IMR-90 (cell line): ENCODE data around the gene USP30. TPM values are rescaled to one million over a fixed set of nuclear protein-coding genes. Genes with fewer than 3 reads are reported as not detected.
"Not testable (repeated sequence)": the region's sequence is repeated elsewhere in the genome, so short reads cannot be mapped to it uniquely, and the experiment has no call there.

ENCODE experiments used
- ATAC-seq: fragments of 200-7000 bp; cut with Tn5 transposase; 2 replicates; pipeline ENCODE4 v1.9.1; 2020; ENCODE audit warnings: low read depth, mild to moderate bottlenecking, moderate library complexity
- BruUV-seq: library from RNA; stranded (reverse); fragments of 400-500 nt; replicated peaks from 2 replicates; lab custom pipeline; 2021; lab: Mats Ljungman, UMichigan
- CTCF ChIA-PET: fragments of 300-600 bp; formaldehyde crosslinking; extraction: SDS; loops from one replicate; lab custom pipeline; 2021; ENCODE audit warnings: antibody characterized with exemption; lab: Yijun Ruan, JAX
- POLR2A ChIA-PET: fragments of 300-600 bp; sonication (Branson Sonifier 250); formaldehyde crosslinking; loops from one replicate; lab custom pipeline; 2022; ENCODE audit warnings: antibody characterized with exemption; ENCODE audit not compliant: unreplicated experiment; lab: Charles Lee
- DNase-seq: peaks from one replicate; pipeline ENCODE4 v3.0.0; 2013
- H2AFZ ChIP-seq: replicated peaks from 2 replicates; pipeline ENCODE3; 2013; ENCODE audit warnings: low read length, mild to moderate bottlenecking; ENCODE audit not compliant: poor library complexity
- H2AK5ac ChIP-seq: 2 replicates; pipeline ENCODE4 v1.6.1; 2013; ENCODE audit warnings: low read depth, low read length, inconsistent platforms
- H2AK9ac ChIP-seq: replicated peaks from 2 replicates; pipeline ENCODE3; 2013; ENCODE audit warnings: mild to moderate bottlenecking, low read depth, low read length, moderate library complexity; ENCODE audit not compliant: poor library complexity
- H2BK120ac ChIP-seq: 2 replicates; pipeline ENCODE4 v1.6.1; 2013; ENCODE audit warnings: low read depth, low read length, inconsistent platforms
- H2BK15ac ChIP-seq: 3 replicates; pipeline ENCODE4 v1.6.1; 2013; ENCODE audit warnings: low read depth, low read length, inconsistent platforms
- H2BK20ac ChIP-seq: 2 replicates; pipeline ENCODE4 v1.6.1; 2013; ENCODE audit warnings: low read depth, mild to moderate bottlenecking, inconsistent platforms, low read length, moderate library complexity
- H2BK5ac ChIP-seq: 2 replicates; pipeline ENCODE4 v1.6.1; 2013; ENCODE audit warnings: mild to moderate bottlenecking, low read depth, low read length, inconsistent platforms; ENCODE audit not compliant: poor library complexity, severe bottlenecking
- H3K14ac ChIP-seq: replicated peaks from 2 replicates; pipeline ENCODE4 v1.6.1; 2013; ENCODE audit warnings: low read depth, low read length, inconsistent platforms
- H3K18ac ChIP-seq: 2 replicates; pipeline ENCODE4 v1.6.1; 2013; ENCODE audit warnings: low read depth, low read length, control low read depth
- H3K23ac ChIP-seq: 2 replicates; pipeline ENCODE4 v1.6.1; 2013; ENCODE audit warnings: low read depth, low read length, inconsistent platforms
- H3K27ac ChIP-seq: 2 replicates; pipeline ENCODE4 v1.5.1; 2013; ENCODE audit warnings: mild to moderate bottlenecking, control low read depth, low read length; ENCODE audit not compliant: insufficient read depth
- H3K27me3 ChIP-seq: 2 replicates; pipeline ENCODE4 v1.6.1; 2013; ENCODE audit warnings: low read length; ENCODE audit not compliant: control insufficient read depth, insufficient read depth
- H3K36me3 ChIP-seq: 2 replicates; pipeline ENCODE4 v1.6.1; 2013; ENCODE audit warnings: low read length, mixed read lengths; ENCODE audit not compliant: control insufficient read depth, insufficient read depth
- H3K4ac ChIP-seq: 2 replicates; pipeline ENCODE4 v1.6.1; 2013; ENCODE audit warnings: low read depth, low read length, inconsistent platforms
- H3K4me1 ChIP-seq: 2 replicates; pipeline ENCODE4 v1.6.1; 2013; ENCODE audit warnings: low read length, mixed read lengths; ENCODE audit not compliant: control insufficient read depth, insufficient read depth
- H3K4me2 ChIP-seq: 2 replicates; pipeline ENCODE4 v1.6.1; 2013; ENCODE audit warnings: low read depth, mild to moderate bottlenecking, control low read depth, low read length, moderate library complexity
- H3K4me3 ChIP-seq: 2 replicates; pipeline ENCODE4 v1.5.1; 2013; ENCODE audit warnings: low read depth, mild to moderate bottlenecking, control low read depth, low read length, moderate library complexity; ENCODE audit not compliant: insufficient read depth
- H3K56ac ChIP-seq: 2 replicates; pipeline ENCODE4 v1.6.1; 2013; ENCODE audit warnings: low read length, inconsistent platforms; ENCODE audit not compliant: insufficient read depth; ENCODE audit errors: extremely low read depth
- H3K79me1 ChIP-seq, 2 experiments: 2 replicates each; pipeline ENCODE4 v1.6.1; 2013; ENCODE audit warnings: low read length in 2 of 2, inconsistent platforms in 1 of 2, low read depth in 1 of 2
- H3K9ac ChIP-seq: 2 replicates; pipeline ENCODE4 v1.6.1; 2013; ENCODE audit warnings: low read depth, low read length, control low read depth
- H3K9me1 ChIP-seq: 2 replicates; pipeline ENCODE4 v1.6.1; 2013; ENCODE audit warnings: low read length, inconsistent platforms; ENCODE audit not compliant: insufficient read depth
- H3K9me3 ChIP-seq: 2 replicates; pipeline ENCODE4 v1.6.1; 2013; ENCODE audit warnings: low read length; ENCODE audit not compliant: control insufficient read depth, insufficient read depth
- H4K20me1 ChIP-seq: 2 replicates; pipeline ENCODE4 v1.6.1; 2013; ENCODE audit warnings: low read length, inconsistent platforms; ENCODE audit not compliant: insufficient read depth
- H4K5ac ChIP-seq: 2 replicates; pipeline ENCODE4 v1.6.1; 2013; ENCODE audit warnings: mild to moderate bottlenecking, low read depth, low read length, control low read depth
- H4K8ac ChIP-seq, 2 experiments: 2 replicates each; pipeline ENCODE4 v1.6.1; 2013; ENCODE audit warnings: low read depth in 2 of 2, low read length in 2 of 2, control low read depth in 1 of 2, inconsistent platforms in 1 of 2
- H4K91ac ChIP-seq: 2 replicates; pipeline ENCODE4 v1.6.1; 2013; ENCODE audit warnings: low read depth, low read length, inconsistent platforms; ENCODE audit not compliant: insufficient read depth
- BHLHE40 ChIP-seq: fragments of 150-350 bp; IDR thresholded peaks from 2 replicates; pipeline ENCODE4 v1.6.1; 2016; ENCODE audit warnings: mild to moderate bottlenecking, low read depth, low read length
- CEBPB ChIP-seq: IDR thresholded peaks from 2 replicates; pipeline ENCODE4 v1.6.1; 2012; ENCODE audit warnings: low read depth, low read length, improper control_type of control experiment
- MAFK ChIP-seq: IDR thresholded peaks from 2 replicates; pipeline ENCODE4 v1.6.1; 2012; ENCODE audit warnings: low read depth, low read length, improper control_type of control experiment
- MAZ ChIP-seq: IDR thresholded peaks from 2 replicates; pipeline ENCODE4 v1.6.1; 2012; ENCODE audit warnings: low read depth, mild to moderate bottlenecking, low read length, improper control_type of control experiment, moderate library complexity, borderline replicate concordance
- NFE2L2 ChIP-seq: fragments of 150-350 bp; IDR thresholded peaks from 2 replicates; pipeline ENCODE4 v1.6.1; 2016; ENCODE audit warnings: low read depth, mild to moderate bottlenecking, low read length
- SMC3 ChIP-seq: fragments of 150-350 bp; IDR thresholded peaks from 2 replicates; pipeline ENCODE4 v1.6.1; 2016; ENCODE audit warnings: low read depth, mild to moderate bottlenecking, antibody characterized with exemption, low read length, moderate library complexity
- WGBS, 2 experiments: methylation state at CpG; one replicate each; pipeline versions ENCODE4 v1.1.5 to v1.1.7; 2013; ENCODE audit warnings: missing lambda C conversion rate in 2 of 2; ENCODE audit not compliant: insufficient read length in 1 of 2; ENCODE audit errors: extremely low coverage in 2 of 2; 5-methylcytosine and 5-hydroxymethylcytosine counted together
- dilution Hi-C: fragments of 300-500 bp; cut with HindIII; formaldehyde crosslinking; loops from one replicate; pipeline ENCODE4 v1.14.3; 2018; ENCODE audit warnings: low sequenced_read_pairs; ENCODE audit not compliant: unreplicated experiment
- in situ Hi-C: fragments of 300-500 bp; cut with MboI; formaldehyde crosslinking; loops from 3 replicates; pipeline ENCODE4 v1.14.3; 2019; ENCODE audit warnings: low sequenced_read_pairs, inconsistent platforms, mixed read lengths
- intact Hi-C: fragments of 100-400 bp; cut with micrococcal nuclease; formaldehyde crosslinking; loops from 2 replicates; pipeline ENCODE4 v1.10.0; 2022
- polyA plus RNA-seq, 3 experiments: library from polyadenylated mRNA; depleted of rRNA; stranded (reverse); fragments of >200 nt; gene quantifications; 2 replicates each; pipeline ENCODE4 v1.2.3, GENCODE V29; 2012; ENCODE audit warnings: low replicate concordance in 1 of 3
- total RNA-seq: library from RNA; depleted of rRNA; stranded (reverse); fragments of >200 nt; gene quantifications from 2 replicates; pipeline ENCODE4 v1.2.3, GENCODE V29; 2012
- TF ChIP-seq, protein P1 (sequence below): fragments of 150-350 bp; IDR thresholded peaks from 2 replicates; pipeline ENCODE4 v1.6.1; 2016; ENCODE audit warnings: low read depth, mild to moderate bottlenecking, low read length, moderate library complexity, borderline replicate concordance

USP30 gene
- total and polyA plus RNA-seq, 2 of the 4 experiments (the other 2 are of a cell fraction), result 10.4 to 11.2 TPM

DNA sequence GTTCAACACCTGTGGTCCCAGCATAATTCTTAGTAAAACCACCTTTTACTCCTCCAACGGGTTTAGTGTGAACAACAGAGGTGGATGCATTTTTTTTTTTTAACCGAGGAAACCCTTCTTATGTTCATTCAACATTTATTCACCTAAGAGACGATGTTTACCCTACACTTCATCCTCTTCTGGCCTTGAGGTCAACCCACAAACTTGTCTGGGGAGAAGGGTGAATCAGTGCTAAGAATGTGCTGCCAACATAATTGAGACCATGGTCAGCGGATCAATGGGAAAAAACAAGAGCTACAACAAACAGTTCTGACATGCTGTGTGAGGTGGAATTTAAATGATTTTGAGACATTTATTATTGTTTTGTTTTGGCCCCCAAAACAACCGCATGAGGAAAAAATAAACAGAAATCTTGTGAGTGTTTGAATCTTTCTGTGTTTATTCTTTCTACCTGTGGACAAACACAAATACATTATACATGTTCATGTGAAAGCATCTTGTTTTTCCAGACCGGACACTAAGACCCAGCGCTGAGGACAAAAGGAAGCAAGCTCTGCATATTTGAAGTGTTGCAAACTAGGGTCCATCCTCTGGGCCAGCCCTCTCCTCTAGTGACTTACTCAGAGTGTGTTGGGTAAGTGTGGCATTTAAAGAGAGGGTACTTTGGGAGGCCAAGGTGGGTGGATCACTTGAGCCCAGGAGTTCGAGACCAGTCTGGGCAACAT, 5.1 kb upstream of the USP30 start:
- H3K4me3 ChIP-seq, result no peak overlapping the region
- no peak overlapping the region for H3K4me2 ChIP-seq
- H3K27ac ChIP-seq, result no peak overlapping the region
- no peaks in the 10 kb centered on the region for H3K9me1 ChIP-seq
- no peak overlapping the region for H4K8ac ChIP-seq
- H3K36me3 ChIP-seq, result no peaks in the 10 kb centered on the region
- H3K4me1 ChIP-seq, result no peaks in the 10 kb centered on the region
- H2AFZ ChIP-seq, result no peak overlapping the region
- in situ Hi-C loops (no loop called here), intact Hi-C loops (no loop called here), dilution Hi-C loops (no loop called here)
- no peaks in the 10 kb centered on the region for H4K20me1 ChIP-seq
- no peak overlapping the region for H3K4ac ChIP-seq
- H2AK9ac ChIP-seq, result no peak overlapping the region
- no peak overlapping the region for H3K23ac ChIP-seq
- no peak for ATAC-seq
- H2BK15ac ChIP-seq, result no peak overlapping the region
- no peaks in the 10 kb centered on the region for H3K9me3 ChIP-seq
- H4K5ac ChIP-seq, result no peak overlapping the region
- no peak overlapping the region for H3K9ac ChIP-seq
- ChIA-PET CTCF (interaction anchor here (0.7 to 1.8 kb wide), 2 partner anchors 13 to 1980 kb away, joined by 4 to 8 read pairs; no protein-coding TSS in a partner anchor), POLR2A (no interaction called here)
- BruUV-seq, result no TSS peak
- H3K27me3 ChIP-seq, result no peaks in the 10 kb centered on the region
- no peaks in the 10 kb centered on the region for H3K79me1 ChIP-seq
- peak; percentile 16 for DNase-seq
- H3K56ac ChIP-seq, result no peak overlapping the region
- H2AK5ac ChIP-seq, result no peak overlapping the region
- TF ChIP-seq MAFK, result no peak
- TF ChIP-seq MAZ, result no peak
- TF ChIP-seq SMC3, result no peak
- no peak for TF ChIP-seq NFE2L2
- TF ChIP-seq CEBPB, result no peak
- no peak for TF ChIP-seq BHLHE40
- TF ChIP-seq, protein P1, sequence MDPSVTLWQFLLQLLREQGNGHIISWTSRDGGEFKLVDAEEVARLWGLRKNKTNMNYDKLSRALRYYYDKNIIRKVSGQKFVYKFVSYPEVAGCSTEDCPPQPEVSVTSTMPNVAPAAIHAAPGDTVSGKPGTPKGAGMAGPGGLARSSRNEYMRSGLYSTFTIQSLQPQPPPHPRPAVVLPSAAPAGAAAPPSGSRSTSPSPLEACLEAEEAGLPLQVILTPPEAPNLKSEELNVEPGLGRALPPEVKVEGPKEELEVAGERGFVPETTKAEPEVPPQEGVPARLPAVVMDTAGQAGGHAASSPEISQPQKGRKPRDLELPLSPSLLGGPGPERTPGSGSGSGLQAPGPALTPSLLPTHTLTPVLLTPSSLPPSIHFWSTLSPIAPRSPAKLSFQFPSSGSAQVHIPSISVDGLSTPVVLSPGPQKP, result no peak
- H4K91ac ChIP-seq, result no peak overlapping the region
- H2BK120ac ChIP-seq, result no peak overlapping the region
- no CpG with 5 or more reads among the region's 8 CpGs for WGBS, 2 experiments
- no peak overlapping the region for H2BK20ac ChIP-seq
- no peak overlapping the region for H3K14ac ChIP-seq
- no peak overlapping the region for H3K18ac ChIP-seq
- no peak overlapping the region for H2BK5ac ChIP-seq

DNA sequence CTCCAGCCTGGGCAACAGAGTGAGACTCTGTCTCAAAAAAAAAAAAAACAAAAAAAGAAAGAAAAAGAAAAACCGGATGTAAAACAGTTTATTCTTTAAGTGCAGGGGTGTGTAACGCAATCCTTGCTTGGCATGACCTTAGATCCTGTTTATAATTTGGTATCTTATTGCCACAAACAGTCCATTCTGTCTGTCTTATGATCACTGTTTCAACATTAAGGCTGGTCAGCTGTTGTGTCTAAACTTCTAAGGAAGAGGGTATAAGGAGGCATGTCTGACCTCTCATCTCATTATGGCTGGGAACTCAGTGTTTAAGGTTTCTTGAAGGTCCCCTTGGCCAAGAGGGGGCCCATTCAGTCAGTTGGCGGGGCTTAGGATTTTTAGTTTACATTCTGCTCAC, 3.7 kb upstream of the USP30 start:
- ATAC-seq, POLR2A ChIA-PET: not testable (repeated sequence)

More for the DNA sequence above, 3.7 kb upstream of the USP30 start:
- H2BK20ac ChIP-seq, CTCF ChIA-PET, H2BK5ac ChIP-seq, BruUV-seq, H2BK15ac ChIP-seq, DNase-seq, in situ Hi-C loops, H3K56ac ChIP-seq, H3K23ac ChIP-seq, H2AK9ac ChIP-seq, H4K91ac ChIP-seq, H2AFZ ChIP-seq, H4K5ac ChIP-seq, H3K27me3 ChIP-seq, intact Hi-C loops, H3K9me1 ChIP-seq, H3K36me3 ChIP-seq, H3K27ac ChIP-seq, H2AK5ac ChIP-seq, H3K14ac ChIP-seq, H3K4ac ChIP-seq, H4K20me1 ChIP-seq, H3K9me3 ChIP-seq, H3K4me3 ChIP-seq, H2BK120ac ChIP-seq, H4K8ac ChIP-seq, H3K18ac ChIP-seq, H3K4me1 ChIP-seq, H3K4me2 ChIP-seq, H3K9ac ChIP-seq, dilution Hi-C loops: not testable (repeated sequence)
- peaks cover 9 to 10% of the 10 kb centered on the region in 2 experiments; a peak in 3 of 4 replicates for H3K79me1 ChIP-seq
- WGBS, 2 experiments, result no CpG with 5 or more reads among the region's 3 CpGs
